GM12873 (cell line): ENCODE data around the gene NMD3.

Experiments
- TF ChIP-seq, protein P1 (sequence below): IDR thresholded peaks from 2 replicates; pipeline ENCODE4 v1.5.1; 2012; ENCODE audit warnings: low read depth, mild to moderate bottlenecking, moderate library complexity, low read length, control low read depth; ENCODE audit not compliant: insufficient read depth; ENCODE audit errors: missing control alignments

Gene NMD3

DNA sequence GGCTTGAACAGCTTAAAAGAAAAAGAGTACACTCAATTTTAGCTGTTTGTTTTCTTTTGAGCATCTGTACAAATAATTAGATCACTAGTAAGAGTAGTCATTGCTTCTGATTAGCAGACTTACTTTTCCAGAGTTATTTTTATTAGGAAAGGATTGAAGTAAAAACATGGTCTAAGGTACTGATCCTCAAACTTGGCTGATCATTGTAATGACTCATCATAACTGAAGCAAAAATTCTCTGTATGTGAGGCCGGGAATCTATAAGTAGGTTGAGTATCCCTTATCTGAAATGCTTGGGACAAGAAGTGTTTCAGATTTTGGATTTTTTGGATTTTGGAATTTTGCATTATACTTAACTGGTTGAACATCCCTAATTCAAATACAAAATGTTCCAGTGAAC is 12.4 kb downstream of the NMD3 start:
- TF ChIP-seq, protein P1, sequence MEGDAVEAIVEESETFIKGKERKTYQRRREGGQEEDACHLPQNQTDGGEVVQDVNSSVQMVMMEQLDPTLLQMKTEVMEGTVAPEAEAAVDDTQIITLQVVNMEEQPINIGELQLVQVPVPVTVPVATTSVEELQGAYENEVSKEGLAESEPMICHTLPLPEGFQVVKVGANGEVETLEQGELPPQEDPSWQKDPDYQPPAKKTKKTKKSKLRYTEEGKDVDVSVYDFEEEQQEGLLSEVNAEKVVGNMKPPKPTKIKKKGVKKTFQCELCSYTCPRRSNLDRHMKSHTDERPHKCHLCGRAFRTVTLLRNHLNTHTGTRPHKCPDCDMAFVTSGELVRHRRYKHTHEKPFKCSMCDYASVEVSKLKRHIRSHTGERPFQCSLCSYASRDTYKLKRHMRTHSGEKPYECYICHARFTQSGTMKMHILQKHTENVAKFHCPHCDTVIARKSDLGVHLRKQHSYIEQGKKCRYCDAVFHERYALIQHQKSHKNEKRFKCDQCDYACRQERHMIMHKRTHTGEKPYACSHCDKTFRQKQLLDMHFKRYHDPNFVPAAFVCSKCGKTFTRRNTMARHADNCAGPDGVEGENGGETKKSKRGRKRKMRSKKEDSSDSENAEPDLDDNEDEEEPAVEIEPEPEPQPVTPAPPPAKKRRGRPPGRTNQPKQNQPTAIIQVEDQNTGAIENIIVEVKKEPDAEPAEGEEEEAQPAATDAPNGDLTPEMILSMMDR = no peak

DNA sequence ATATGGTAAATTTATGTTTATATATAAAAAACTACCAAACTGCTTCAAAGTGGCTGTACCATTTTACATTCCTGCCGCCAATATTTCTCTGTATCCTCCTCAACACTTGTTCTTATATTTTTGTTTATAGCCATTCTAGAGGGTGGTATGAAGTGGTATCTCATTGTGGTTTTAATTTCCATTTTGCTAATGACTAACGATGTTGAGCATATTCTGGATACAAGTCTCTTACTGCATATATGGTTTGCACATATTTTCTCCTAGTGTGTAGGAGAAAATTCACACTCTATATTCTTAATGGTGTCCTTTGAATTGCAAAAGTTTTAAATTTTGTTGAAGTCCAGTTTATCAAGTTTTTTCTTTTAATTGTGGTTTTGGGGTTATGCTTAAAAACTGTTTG is 15.1 kb downstream of the NMD3 start:
- TF ChIP-seq, protein P1 = no peak

DNA sequence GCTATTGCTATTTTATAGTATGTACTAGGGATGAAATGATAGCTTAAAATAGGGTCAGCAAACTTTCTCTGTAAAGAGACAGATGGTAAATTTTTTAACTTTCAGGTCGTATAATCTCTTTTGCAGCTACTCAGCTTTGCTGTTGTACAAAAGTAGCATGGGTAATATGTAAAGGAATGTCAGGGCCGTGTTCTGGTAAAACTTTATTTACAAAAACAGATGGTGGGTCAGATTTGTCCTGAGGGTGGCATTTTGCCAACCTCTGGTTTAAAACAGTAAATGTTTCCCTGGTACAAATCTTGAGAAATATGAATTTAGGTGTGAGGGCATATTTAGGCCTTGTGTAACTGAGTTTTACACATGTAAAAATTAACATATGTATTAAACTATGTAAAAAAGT is 18.6 kb downstream of the NMD3 start:
- TF ChIP-seq, protein P1 = no peak

DNA sequence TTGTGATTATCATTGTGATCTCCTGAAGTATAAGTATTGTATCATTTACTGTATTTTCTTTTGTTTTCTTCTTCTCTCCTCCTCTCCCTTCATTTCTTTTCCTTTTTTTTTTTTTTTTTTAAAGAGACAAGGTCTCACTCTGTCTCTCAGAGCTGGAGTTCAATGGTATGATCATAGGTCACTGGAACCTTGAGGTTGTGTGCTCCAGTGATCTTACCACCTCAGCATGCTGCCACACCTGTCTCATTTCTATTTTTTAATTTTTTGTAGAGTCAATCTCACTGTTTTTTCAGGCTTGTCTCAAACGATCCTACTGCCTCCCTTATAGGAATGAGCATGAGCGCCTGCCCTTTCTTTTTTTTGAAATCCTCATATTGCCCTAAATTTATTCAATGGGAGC is 23.4 kb downstream of the NMD3 start:
- TF ChIP-seq, protein P1 = no peak

DNA sequence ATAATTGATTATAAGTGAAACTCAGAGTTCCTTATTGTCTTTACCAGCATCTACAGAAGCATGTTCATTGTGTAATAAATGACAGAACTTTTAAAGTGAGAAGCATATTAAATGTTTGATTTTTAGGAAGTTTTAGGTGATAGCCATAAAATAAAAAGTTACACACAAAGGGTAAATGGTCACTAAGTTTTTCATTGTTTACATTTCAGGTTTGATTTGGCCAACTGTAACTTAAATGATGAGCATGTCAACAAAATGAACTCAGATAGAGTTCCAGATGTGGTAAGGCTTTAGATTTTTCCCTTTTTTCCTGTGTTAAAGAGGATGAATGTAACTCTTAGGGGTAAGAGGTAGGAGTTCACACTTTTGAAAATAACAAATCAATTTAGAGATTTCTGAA is 25.9 kb downstream of the NMD3 start:
- TF ChIP-seq, protein P1 = no peak

DNA sequence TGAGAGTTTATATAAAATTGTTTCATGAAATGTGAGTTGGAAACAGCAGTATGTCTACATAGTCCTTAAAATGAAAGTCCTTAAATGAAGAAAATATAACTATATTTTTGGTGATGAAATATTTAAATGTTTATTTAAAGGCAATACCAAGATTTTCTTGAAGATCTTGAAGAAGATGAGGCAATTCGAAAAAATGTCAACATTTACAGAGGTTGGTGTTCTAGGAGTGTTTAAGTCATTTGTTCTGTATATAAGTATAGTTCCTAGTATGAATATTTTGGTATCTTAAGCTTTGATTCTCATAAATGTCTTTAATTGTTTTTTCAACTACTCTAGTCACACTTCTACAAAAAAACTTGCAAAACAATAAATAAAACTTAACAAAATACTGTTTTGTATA is 29.0 kb downstream of the NMD3 start:
- TF ChIP-seq, protein P1 = no peak

DNA sequence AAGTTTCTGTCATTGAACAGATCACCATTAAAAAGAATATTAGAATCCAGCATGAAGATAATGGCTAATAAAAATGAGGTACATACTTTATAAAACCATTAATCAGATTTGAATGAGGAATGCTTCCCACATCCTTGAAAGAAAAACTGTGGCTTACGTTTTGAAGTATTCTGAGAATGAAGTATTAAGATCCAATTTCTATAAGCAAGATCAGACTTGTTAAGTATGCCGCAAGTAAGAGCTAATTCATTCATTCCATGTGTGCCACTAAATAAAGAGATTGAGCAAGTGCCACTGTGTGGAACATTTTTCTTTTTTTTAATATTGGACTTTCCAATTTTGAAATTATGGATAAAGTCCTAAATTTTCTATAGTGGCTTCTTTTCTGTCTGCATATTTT is 30.6 kb downstream of the NMD3 start:
- TF ChIP-seq, protein P1 = no peak
